Measurements from ENCODE around the gene MAPK11.

DNA sequence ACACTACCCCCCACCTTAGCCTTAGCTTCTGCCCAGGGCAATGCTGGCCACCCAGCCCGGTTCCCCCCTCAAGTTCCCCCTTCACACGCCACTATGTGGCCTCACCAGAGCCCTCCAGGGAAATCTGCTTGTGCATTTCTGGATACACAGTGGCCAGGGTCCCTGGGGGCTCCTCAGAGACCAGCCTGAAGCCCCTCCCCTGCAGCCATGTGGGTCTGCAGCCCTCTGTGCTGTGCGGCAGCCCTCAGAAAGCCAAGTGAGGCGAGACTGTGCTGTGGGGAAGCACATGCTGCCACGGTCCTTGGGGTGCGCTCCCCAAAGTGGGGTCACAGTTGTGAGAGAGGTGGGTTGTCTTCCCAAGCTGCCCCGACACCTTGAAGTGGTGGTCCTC, 39.4 kb upstream of the MAPK11 start:
- TF ChIP-seq, protein P1, sequence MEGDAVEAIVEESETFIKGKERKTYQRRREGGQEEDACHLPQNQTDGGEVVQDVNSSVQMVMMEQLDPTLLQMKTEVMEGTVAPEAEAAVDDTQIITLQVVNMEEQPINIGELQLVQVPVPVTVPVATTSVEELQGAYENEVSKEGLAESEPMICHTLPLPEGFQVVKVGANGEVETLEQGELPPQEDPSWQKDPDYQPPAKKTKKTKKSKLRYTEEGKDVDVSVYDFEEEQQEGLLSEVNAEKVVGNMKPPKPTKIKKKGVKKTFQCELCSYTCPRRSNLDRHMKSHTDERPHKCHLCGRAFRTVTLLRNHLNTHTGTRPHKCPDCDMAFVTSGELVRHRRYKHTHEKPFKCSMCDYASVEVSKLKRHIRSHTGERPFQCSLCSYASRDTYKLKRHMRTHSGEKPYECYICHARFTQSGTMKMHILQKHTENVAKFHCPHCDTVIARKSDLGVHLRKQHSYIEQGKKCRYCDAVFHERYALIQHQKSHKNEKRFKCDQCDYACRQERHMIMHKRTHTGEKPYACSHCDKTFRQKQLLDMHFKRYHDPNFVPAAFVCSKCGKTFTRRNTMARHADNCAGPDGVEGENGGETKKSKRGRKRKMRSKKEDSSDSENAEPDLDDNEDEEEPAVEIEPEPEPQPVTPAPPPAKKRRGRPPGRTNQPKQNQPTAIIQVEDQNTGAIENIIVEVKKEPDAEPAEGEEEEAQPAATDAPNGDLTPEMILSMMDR (IDR thresholded peaks at IDR 0.05): no peak
- no peak for TF ChIP-seq POLR2A (IDR thresholded peaks at IDR 0.05)

Measured in right lobe of liver (tissue), 4 donors.